ENCODE data around the gene TMTC1. TPM values are rescaled to one million over a fixed set of nuclear protein-coding genes. Genes with fewer than 3 reads are reported as not detected.

Gene TMTC1
- total RNA-seq, 1 experiment from 2014 or later, result 6.1 TPM

- POLR2A ChIA-PET (ENCODE audit: low non-redundant PET), result no interaction called here
- H3K4me1 ChIP-seq (ENCODE audit: insufficient read depth, low read length, poor library complexity, severe bottlenecking), result no peaks in the 10 kb centered on the region
- no peak overlapping the region for H3K4me3 ChIP-seq (ENCODE audit: low read depth, low read length, poor library complexity, severe bottlenecking)
- TF ChIP-seq EZH2 (IDR thresholded peaks at IDR 0.05; ENCODE audit: borderline replicate concordance, low read depth, low read length, poor library complexity, severe bottlenecking) (no peak), CTCF (conservative IDR thresholded peaks at IDR 0.05; ENCODE audit: low read depth, low read length) (no peak)
- no peaks in the 10 kb centered on the region for H3K9me3 ChIP-seq (ENCODE audit: low read depth, low read length, poor library complexity, severe bottlenecking)
- no peak for DNase-seq (ENCODE audit: low spot score)
- BruUV-seq (replicated peaks), result no TSS peak
- intact Hi-C loops (cut with micrococcal nuclease; ENCODE audit: unreplicated experiment), result no loop called here
- CTCF ChIA-PET, result no interaction called here
- H3K27ac ChIP-seq (ENCODE audit: low read depth, low read length, poor library complexity, severe bottlenecking), result no peak overlapping the region
- no peaks in the 10 kb centered on the region for H3K36me3 ChIP-seq (ENCODE audit: insufficient read depth, low read length, poor library complexity, severe bottlenecking)
- H3K27me3 ChIP-seq (replicated peaks; ENCODE audit: insufficient read depth, low read depth, low read length, poor library complexity), result no peaks in the 10 kb centered on the region
Observed at GRCh38 chr12:29547151-29547632, 236.6 kb downstream of the TMTC1 start.

- no peaks in the 10 kb centered on the region for H3K36me3 ChIP-seq (ENCODE audit: insufficient read depth, low read length, poor library complexity, severe bottlenecking)
- H3K27me3 ChIP-seq (replicated peaks; ENCODE audit: insufficient read depth, low read depth, low read length, poor library complexity), result no peaks in the 10 kb centered on the region
- BruUV-seq (replicated peaks), result no TSS peak
- POLR2A ChIA-PET (ENCODE audit: low non-redundant PET), result no interaction called here
- no peak for TF ChIP-seq CTCF (conservative IDR thresholded peaks at IDR 0.05; ENCODE audit: low read depth, low read length)
- no peak for TF ChIP-seq EZH2 (IDR thresholded peaks at IDR 0.05; ENCODE audit: borderline replicate concordance, low read depth, low read length, poor library complexity, severe bottlenecking)
- H3K4me3 ChIP-seq (ENCODE audit: low read depth, low read length, poor library complexity, severe bottlenecking), result no peak overlapping the region
- CTCF ChIA-PET, result interaction anchor here (0.6 kb wide), 1 partner anchor 50 kb away, joined by 3 read pairs; no protein-coding TSS in a partner anchor
- no peaks in the 10 kb centered on the region for H3K9me3 ChIP-seq (ENCODE audit: low read depth, low read length, poor library complexity, severe bottlenecking)
- no peak overlapping the region for H3K27ac ChIP-seq (ENCODE audit: low read depth, low read length, poor library complexity, severe bottlenecking)
- intact Hi-C loops (cut with micrococcal nuclease; ENCODE audit: unreplicated experiment), result no loop called here
- peak; percentile 5 for DNase-seq (ENCODE audit: low spot score)
- H3K4me1 ChIP-seq (ENCODE audit: insufficient read depth, low read length, poor library complexity, severe bottlenecking), result no peaks in the 10 kb centered on the region
Observed at GRCh38 chr12:29546000-29546399, 237.7 kb downstream of the TMTC1 start.

GRCh38 chr12:29545102-29545467 is 238.7 kb downstream of the TMTC1 start:
- POLR2A ChIA-PET (ENCODE audit: low non-redundant PET), result no interaction called here
- H3K36me3 ChIP-seq (ENCODE audit: insufficient read depth, low read length, poor library complexity, severe bottlenecking), result no peaks in the 10 kb centered on the region
- no peak overlapping the region for H3K4me3 ChIP-seq (ENCODE audit: low read depth, low read length, poor library complexity, severe bottlenecking)
- intact Hi-C loops (cut with micrococcal nuclease; ENCODE audit: unreplicated experiment), result no loop called here
- no peak for TF ChIP-seq CTCF (conservative IDR thresholded peaks at IDR 0.05; ENCODE audit: low read depth, low read length)
- no peak for TF ChIP-seq EZH2 (IDR thresholded peaks at IDR 0.05; ENCODE audit: borderline replicate concordance, low read depth, low read length, poor library complexity, severe bottlenecking)
- H3K9me3 ChIP-seq (ENCODE audit: low read depth, low read length, poor library complexity, severe bottlenecking), result no peaks in the 10 kb centered on the region
- H3K27ac ChIP-seq (ENCODE audit: low read depth, low read length, poor library complexity, severe bottlenecking), result no peak overlapping the region
- no peaks in the 10 kb centered on the region for H3K4me1 ChIP-seq (ENCODE audit: insufficient read depth, low read length, poor library complexity, severe bottlenecking)
- no TSS peak for BruUV-seq (replicated peaks)
- no peaks in the 10 kb centered on the region for H3K27me3 ChIP-seq (replicated peaks; ENCODE audit: insufficient read depth, low read depth, low read length, poor library complexity)
- no peak for DNase-seq (ENCODE audit: low spot score)
- CTCF ChIA-PET, result no interaction called here
